Small intestine (tissue), 7 donors: ENCODE results near the gene KLHL26. TPM values are rescaled to one million over a fixed set of nuclear protein-coding genes. Genes with fewer than 3 reads are reported as not detected.

Experiments
- DNase-seq, 2 donors: peaks; one replicate each; pipeline versions ENCODE4 v3.0.0 to v3.0.0-alpha.2; 2013
- FAIRE-seq: peaks from 2 replicates; lab custom pipeline; 2012; peaks lifted over from hg19 to GRCh38; lab: Jason Lieb, UNC
- H3K27ac ChIP-seq, 3 donors: one replicate each; pipeline ENCODE4 v1.5.1; 2013; ENCODE audit warnings: low read length in 2 of 3, mild to moderate bottlenecking in 2 of 3, control low read depth in 1 of 3, inconsistent platforms in 1 of 3, low read depth in 1 of 3, moderate library complexity in 1 of 3
- H3K27me3 ChIP-seq, 3 donors: one replicate each; pipeline ENCODE4 v1.6.1; 2013; ENCODE audit warnings: low read length in 3 of 3, inconsistent platforms in 1 of 3; ENCODE audit not compliant: control insufficient read depth in 3 of 3, insufficient read depth in 3 of 3
- H3K36me3 ChIP-seq, 3 donors: one replicate each; pipeline ENCODE4 v1.6.1; 2013; ENCODE audit warnings: low read length in 3 of 3, inconsistent platforms in 1 of 3, low read depth in 1 of 3, mild to moderate bottlenecking in 1 of 3, moderate library complexity in 1 of 3; ENCODE audit not compliant: control insufficient read depth in 3 of 3, insufficient read depth in 2 of 3
- H3K4me1 ChIP-seq, 3 donors: one replicate each; pipeline ENCODE4 v1.6.1; 2013; ENCODE audit warnings: low read length in 2 of 3, inconsistent platforms in 1 of 3, low read depth in 1 of 3, mild to moderate bottlenecking in 1 of 3, moderate library complexity in 1 of 3; ENCODE audit not compliant: control insufficient read depth in 3 of 3, insufficient read depth in 2 of 3
- H3K4me3 ChIP-seq, 3 donors: one replicate each; pipeline ENCODE4 v1.5.1; 2013; ENCODE audit warnings: low read length in 3 of 3, control low read depth in 1 of 3, inconsistent platforms in 1 of 3, low read depth in 1 of 3, mild to moderate bottlenecking in 1 of 3, moderate library complexity in 1 of 3
- H3K9me3 ChIP-seq, 2 donors: one replicate each; pipeline ENCODE4 v1.6.1; 2013; ENCODE audit warnings: low read depth in 1 of 2, low read length in 1 of 2; ENCODE audit not compliant: control insufficient read depth in 2 of 2, insufficient read depth in 1 of 2
- WGBS, 3 donors: extraction: QIAGEN DNeasy Blood & Tissue Kit; methylation state at CpG; one replicate each; pipeline ENCODE4 v1.1.7; 2013; 5-methylcytosine and 5-hydroxymethylcytosine counted together
- polyA plus RNA-seq, 4 donors: library from polyadenylated mRNA; stranded (reverse) in 3 of 4; unstranded in 1 of 4; fragments of 200-250 nt in 3 of 4; fragments of 120-200 nt in 1 of 4; gene quantifications; one replicate each; pipeline versions ENCODE4 v1.2.1 to v1.2.3, GENCODE V29; 2013
- donor health status: healthy with polysubstance abuse.
- donor health status: control.
- donor health status: control.
- donor health status: Bipolar disorder and iron deficiency.
- donor health status: healthy.

Gene KLHL26
- polyA plus RNA-seq, 4 donors, result 1.6 to 5.2 (median 3.5) TPM

DNA sequence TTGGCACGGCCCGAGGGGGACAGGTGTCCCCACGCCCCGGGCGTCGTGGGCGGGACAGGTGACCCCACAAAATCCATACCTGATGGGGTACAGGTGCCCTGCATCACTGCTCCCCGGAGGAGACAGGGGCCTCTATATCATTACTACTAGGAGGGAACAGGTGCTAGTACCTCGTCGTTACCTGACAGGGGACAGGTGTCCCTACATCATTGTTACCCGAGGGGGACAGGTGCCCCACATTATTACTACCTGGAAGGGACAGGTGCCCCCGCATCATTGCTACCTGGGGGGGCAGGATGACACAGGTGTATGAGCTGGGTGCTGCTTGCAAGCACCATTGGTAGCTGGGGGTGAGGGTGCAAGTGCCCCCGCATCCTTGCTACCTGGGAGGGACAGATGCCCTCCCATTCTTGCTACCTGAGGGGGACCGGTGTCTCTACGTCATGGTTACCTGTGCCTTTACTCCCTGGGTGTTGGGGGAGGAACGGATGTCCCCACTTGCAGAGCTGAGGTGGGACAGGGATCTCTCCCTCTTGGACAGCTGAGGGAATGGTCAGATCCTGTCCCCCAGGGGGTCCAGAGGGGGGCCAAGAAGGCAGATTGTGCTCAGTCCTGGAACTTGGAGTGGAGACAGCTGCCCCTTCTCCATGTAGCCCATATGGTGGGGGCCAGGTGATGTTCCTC, 47.3 kb downstream of the KLHL26 start:
- Histone ChIP-seq H3K36me3 (peaks cover 0 to 24% (median 0%) of the 10 kb centered on the region in 3 donors), H3K4me3 (peak overlapping the region; percentile 61 to 72 (median 71)), H3K9me3 (no peaks in the 10 kb centered on the region), H3K4me1 (peaks cover 0 to 11% (median 2%) of the 10 kb centered on the region in 3 donors), H3K27ac (no peak overlapping the region), H3K27me3 (no peaks in the 10 kb centered on the region)
- no peak for FAIRE-seq
- 16 to 20% (median 17%) methylated on average over 10 to 16 of the region's 16 CpGs for WGBS, 3 donors
- DNase-seq, result peak in 1 of 2 donors; percentile 52

DNA sequence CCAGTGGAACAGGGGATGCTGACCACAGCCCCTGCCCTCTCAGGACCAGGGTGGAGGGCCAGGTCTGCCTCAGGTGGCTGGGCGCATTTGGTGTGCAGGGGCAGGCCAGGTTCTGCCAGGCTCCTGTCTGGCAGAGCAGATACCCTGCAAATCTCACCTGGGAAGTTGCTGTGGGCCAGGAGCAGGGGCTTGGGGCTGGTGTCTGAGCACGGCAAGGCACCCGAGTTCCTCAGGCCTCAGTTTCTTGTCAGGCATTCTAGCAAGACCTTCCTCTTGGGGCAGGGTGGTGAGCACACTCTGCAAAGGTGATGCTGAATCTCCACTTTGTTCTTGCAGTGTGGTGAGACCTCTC, 47.8 kb downstream of the KLHL26 start:
- H3K9me3 ChIP-seq, result no peaks in the 10 kb centered on the region

GRCh38 chr19:18685597-18686190, 48.9 kb downstream of the KLHL26 start:
- H3K4me3 ChIP-seq, result no peak overlapping the region
- FAIRE-seq (no peak), DNase-seq (no peak)
- no peaks in the 10 kb centered on the region for H3K27me3 ChIP-seq
- no peak overlapping the region for H3K27ac ChIP-seq
- H3K4me1 ChIP-seq, result peaks cover 0 to 11% (median 2%) of the 10 kb centered on the region in 3 donors
- WGBS, 3 donors, result 75 to 91% (median 85%) methylated on average over 5 of the region's 5 CpGs
- peaks cover 0 to 28% (median 0%) of the 10 kb centered on the region in 3 donors for H3K36me3 ChIP-seq
- no peaks in the 10 kb centered on the region for H3K9me3 ChIP-seq

More for the DNA sequence above, 47.8 kb downstream of the KLHL26 start:
- Histone ChIP-seq H3K27ac (no peak overlapping the region), H3K4me3 (peak overlapping the region in 2 of 3 donors; percentile 71 to 72), H3K36me3 (peaks cover 0 to 24% (median 0%) of the 10 kb centered on the region in 3 donors), H3K4me1 (peaks cover 0 to 11% (median 2%) of the 10 kb centered on the region in 3 donors), H3K27me3 (no peaks in the 10 kb centered on the region)
- FAIRE-seq, result no peak
- 78 to 96% (median 88%) methylated on average over 3 of the region's 3 CpGs for WGBS, 3 donors
- DNase-seq, result no peak

DNA sequence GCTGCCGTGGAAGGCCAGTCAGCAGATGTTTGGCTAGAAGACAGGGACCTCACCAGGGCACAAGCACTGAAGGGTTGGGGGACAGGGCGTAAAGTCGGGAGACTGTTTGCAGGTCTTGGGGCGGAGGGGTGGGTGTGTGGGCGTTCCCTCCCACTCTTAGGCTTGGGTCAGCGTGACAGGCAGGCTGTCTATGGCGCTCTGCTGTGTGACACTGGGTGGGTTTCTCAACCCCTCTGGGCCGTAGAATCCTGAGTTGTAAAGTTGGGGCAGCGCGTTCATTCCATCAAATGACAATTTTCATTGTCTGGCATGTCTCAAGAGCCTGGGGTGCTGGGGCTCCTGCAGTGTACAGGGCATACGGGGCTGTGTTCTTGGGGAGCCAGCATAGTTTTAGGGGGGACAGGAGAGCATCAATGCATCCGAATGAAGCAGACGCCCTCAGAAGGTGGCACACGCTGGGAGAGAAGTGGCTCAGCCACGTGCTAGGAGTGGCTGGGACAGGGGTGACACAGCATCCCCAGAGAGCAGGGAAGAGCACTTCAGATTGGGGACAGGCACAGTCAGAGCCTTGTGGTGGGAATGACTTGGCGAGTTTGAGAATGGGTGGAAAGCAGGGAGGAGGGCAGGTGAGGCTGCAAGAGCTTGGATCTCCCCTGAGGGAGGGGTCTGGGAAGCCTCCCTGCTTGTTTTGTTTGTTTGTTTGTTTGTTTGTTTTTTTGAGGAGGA, 51.1 kb downstream of the KLHL26 start:
- Histone ChIP-seq H3K36me3 (peaks cover 0 to 39% (median 0%) of the 10 kb centered on the region in 3 donors), H3K27me3 (no peaks in the 10 kb centered on the region), H3K4me1 (peaks cover 0 to 9% (median 2%) of the 10 kb centered on the region in 3 donors), H3K9me3 (no peaks in the 10 kb centered on the region), H3K4me3 (no peak overlapping the region), H3K27ac (no peak overlapping the region)
- WGBS, 3 donors, result 89 to 93% (median 92%) methylated on average over 16 of the region's 16 CpGs
- FAIRE-seq, result no peak
- no peak for DNase-seq

GRCh38 chr19:18696023-18696422, 59.2 kb downstream of the KLHL26 start:
- H3K36me3 ChIP-seq, result peaks cover 0 to 30% (median 0%) of the 10 kb centered on the region in 3 donors
- no peaks in the 10 kb centered on the region for H3K9me3 ChIP-seq
- H3K27me3 ChIP-seq, result no peaks in the 10 kb centered on the region
- no peak for FAIRE-seq
- no peak overlapping the region for H3K27ac ChIP-seq
- H3K4me1 ChIP-seq, result peaks cover 0 to 10% (median 6%) of the 10 kb centered on the region in 3 donors
- WGBS, 3 donors, result 58 to 94% (median 93%) methylated on average over 12 of the region's 12 CpGs
- peak in 1 of 2 donors; percentile 74 for DNase-seq
- no peak overlapping the region for H3K4me3 ChIP-seq

GRCh38 chr19:18697680-18698079, 60.9 kb downstream of the KLHL26 start:
- Histone ChIP-seq H3K36me3 (peaks cover 0 to 19% (median 0%) of the 10 kb centered on the region in 3 donors), H3K4me1 (peaks cover 0 to 15% (median 9%) of the 10 kb centered on the region in 3 donors), H3K27me3 (no peaks in the 10 kb centered on the region), H3K27ac (no peak overlapping the region), H3K4me3 (no peak overlapping the region), H3K9me3 (no peaks in the 10 kb centered on the region)
- WGBS, 3 donors, result 36 to 71% (median 51%) methylated on average over 3 of the region's 3 CpGs
- FAIRE-seq, result no peak
- peak in 1 of 2 donors; percentile 65 for DNase-seq

DNA sequence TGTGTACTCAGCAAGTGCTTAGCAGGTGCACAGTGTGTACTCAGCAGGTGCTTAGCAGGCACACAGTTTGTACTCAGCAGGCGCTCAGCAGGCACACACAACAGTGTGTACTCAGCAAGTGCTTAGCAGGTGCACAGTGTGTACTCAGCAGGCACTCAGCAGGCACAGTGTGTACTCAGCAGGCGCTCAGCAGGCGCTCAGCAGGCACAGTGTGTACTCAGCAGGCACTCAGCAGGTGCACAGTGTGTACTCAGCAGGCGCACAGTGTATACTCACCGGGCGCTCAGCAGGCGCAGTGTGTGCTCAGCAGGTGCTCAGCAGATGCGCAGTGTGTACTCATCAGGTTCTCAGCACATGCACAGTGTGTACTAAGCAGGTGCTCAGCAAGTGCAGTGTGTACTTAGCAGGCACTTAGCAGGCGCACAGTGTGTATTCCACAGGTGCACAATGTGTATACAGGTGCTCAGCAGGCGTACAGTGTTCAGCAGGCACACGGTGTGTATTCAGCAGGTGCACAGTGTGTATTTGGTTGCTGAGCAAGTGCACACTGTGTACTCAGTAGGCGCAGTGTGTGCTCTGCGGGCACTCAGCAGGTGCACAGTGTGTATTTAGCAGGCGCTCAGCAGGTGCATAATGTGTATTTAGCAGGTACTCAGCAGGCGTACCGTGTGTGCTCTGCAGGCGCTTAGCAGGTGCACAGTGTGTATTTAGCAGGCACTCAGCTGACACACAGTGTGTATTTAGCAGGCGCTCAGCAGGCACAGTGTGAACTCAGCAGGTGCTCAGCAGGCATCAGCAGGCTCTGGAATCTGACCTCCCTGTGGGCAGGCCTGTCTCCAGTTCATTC, 61.7 kb downstream of the KLHL26 start:
- no peak for DNase-seq
- peaks cover 0 to 21% (median 0%) of the 10 kb centered on the region in 3 donors for H3K36me3 ChIP-seq
- no peak overlapping the region for H3K27ac ChIP-seq
- H3K4me1 ChIP-seq, result peaks cover 0 to 15% (median 9%) of the 10 kb centered on the region in 3 donors
- no peak for FAIRE-seq
- H3K4me3 ChIP-seq, result no peak overlapping the region
- H3K9me3 ChIP-seq, result no peaks in the 10 kb centered on the region
- H3K27me3 ChIP-seq, result no peaks in the 10 kb centered on the region
- 89 to 93% (median 91%) methylated on average over 18 of the region's 18 CpGs for WGBS, 3 donors
